Mesenchymal stem cell (in vitro differentiated cells and primary cell): ENCODE data around the gene SUDS3.

Experiments used
- DNase-seq: peaks from one replicate; pipeline ENCODE4 v3.0.0-alpha.2; 2013
- H2AFZ ChIP-seq: one replicate; pipeline ENCODE4 v1.6.1; 2013; ENCODE audit warnings: low read depth, mild to moderate bottlenecking, control low read depth, inconsistent platforms, low read length, moderate library complexity
- H2AK5ac ChIP-seq: 2 replicates; pipeline ENCODE4 v1.6.1; 2013; ENCODE audit warnings: low read length, moderate library complexity, mild to moderate bottlenecking, inconsistent platforms; ENCODE audit not compliant: severe bottlenecking
- H2BK120ac ChIP-seq: one replicate; pipeline ENCODE4 v1.6.1; 2013; ENCODE audit warnings: low read depth, mild to moderate bottlenecking, inconsistent platforms, low read length, moderate library complexity
- H2BK12ac ChIP-seq, 2 experiments: one replicate each; pipeline ENCODE4 v1.6.1; 2013; ENCODE audit warnings: inconsistent platforms in 2 of 2, low read length in 2 of 2, mild to moderate bottlenecking in 2 of 2, moderate library complexity in 2 of 2, control low read depth in 1 of 2
- H2BK15ac ChIP-seq: one replicate; pipeline ENCODE4 v1.6.1; 2013; ENCODE audit warnings: mild to moderate bottlenecking, low read depth, inconsistent platforms; ENCODE audit not compliant: poor library complexity, severe bottlenecking
- H2BK5ac ChIP-seq: 2 replicates; pipeline ENCODE4 v1.6.1; 2013; ENCODE audit warnings: low read depth, mild to moderate bottlenecking, low read length, control low read depth, inconsistent platforms; ENCODE audit not compliant: poor library complexity, severe bottlenecking
- H3K14ac ChIP-seq, 2 experiments: one replicate each; pipeline ENCODE4 v1.6.1; 2013; ENCODE audit warnings: inconsistent platforms in 2 of 2, low read length in 2 of 2, control low read depth in 1 of 2, mild to moderate bottlenecking in 1 of 2, moderate library complexity in 1 of 2
- H3K18ac ChIP-seq, 2 experiments: one replicate each; pipeline ENCODE4 v1.6.1; 2013; ENCODE audit warnings: inconsistent platforms in 2 of 2, low read length in 2 of 2, control low read depth in 1 of 2, low read depth in 1 of 2, mild to moderate bottlenecking in 1 of 2
- H3K23ac ChIP-seq, 2 experiments: one replicate each; pipeline ENCODE4 v1.6.1; 2013; ENCODE audit warnings: inconsistent platforms in 2 of 2, low read length in 2 of 2, mild to moderate bottlenecking in 2 of 2, moderate library complexity in 2 of 2, control low read depth in 1 of 2
- H3K27ac ChIP-seq: 2 replicates; pipeline ENCODE4 v1.5.1; 2013; ENCODE audit warnings: mild to moderate bottlenecking, moderate library complexity, low read length, control low read depth, inconsistent platforms; ENCODE audit not compliant: poor library complexity, severe bottlenecking
- H3K27me3 ChIP-seq, 2 experiments: 2 replicates each; pipeline versions ENCODE4 v1.6.1 to v1.7.0; 2013; ENCODE audit warnings: low read length in 2 of 2, mild to moderate bottlenecking in 2 of 2, moderate library complexity in 2 of 2, control low read depth in 1 of 2, inconsistent platforms in 1 of 2; ENCODE audit not compliant: control insufficient read depth in 1 of 2, insufficient read depth in 1 of 2
- H3K36me3 ChIP-seq, 2 experiments: 2 replicates each; pipeline versions ENCODE4 v1.6.1 to v1.7.0; 2013; ENCODE audit warnings: low read length in 2 of 2, control low read depth in 1 of 2, inconsistent platforms in 1 of 2, low read depth in 1 of 2, mild to moderate bottlenecking in 1 of 2; ENCODE audit not compliant: insufficient read depth in 2 of 2, control insufficient read depth in 1 of 2
- H3K4ac ChIP-seq, 2 experiments: one replicate each; pipeline ENCODE4 v1.6.1; 2013; ENCODE audit warnings: inconsistent platforms in 2 of 2, low read length in 2 of 2, mild to moderate bottlenecking in 2 of 2, moderate library complexity in 2 of 2, control low read depth in 1 of 2, low read depth in 1 of 2
- H3K4me1 ChIP-seq: 2 replicates; pipeline ENCODE4 v1.6.1; 2013; ENCODE audit warnings: low read depth, low read length, control low read depth; ENCODE audit not compliant: control insufficient read depth, insufficient read depth
- H3K4me2 ChIP-seq: 2 replicates; pipeline ENCODE4 v1.6.1; 2013; ENCODE audit warnings: low read length, mild to moderate bottlenecking, inconsistent platforms; ENCODE audit not compliant: poor library complexity, severe bottlenecking
- H3K4me3 ChIP-seq, 2 experiments: 2 replicates each; pipeline versions ENCODE4 v1.5.1 to v1.7.0; 2013; ENCODE audit warnings: low read length in 2 of 2, mild to moderate bottlenecking in 2 of 2, control low read depth in 1 of 2, low read depth in 1 of 2; ENCODE audit not compliant: insufficient read depth in 1 of 2
- H3K79me1 ChIP-seq: replicated peaks from 2 replicates; pipeline ENCODE4 v1.6.1; 2013; ENCODE audit warnings: mild to moderate bottlenecking, control low read depth, low read length, inconsistent platforms; ENCODE audit not compliant: poor library complexity, severe bottlenecking
- H3K9ac ChIP-seq: 2 replicates; pipeline ENCODE4 v1.7.0; 2013; ENCODE audit warnings: mild to moderate bottlenecking, low read length, moderate library complexity
- H3K9me3 ChIP-seq: 2 replicates; pipeline ENCODE4 v1.7.0; 2013; ENCODE audit warnings: mild to moderate bottlenecking, low read length; ENCODE audit not compliant: control insufficient read depth
- H4K8ac ChIP-seq: one replicate; pipeline ENCODE4 v1.6.1; 2013; ENCODE audit warnings: inconsistent platforms, mild to moderate bottlenecking, low read length, moderate library complexity
- H4K91ac ChIP-seq: one replicate; pipeline ENCODE4 v1.6.1; 2013; ENCODE audit warnings: mild to moderate bottlenecking, low read length, inconsistent platforms
- whole genome bisulfite sequencing: methylation state at CpG from one replicate; pipeline ENCODE4 v1.1.7; 2013; ENCODE audit warnings: mixed read lengths; 5-methylcytosine and 5-hydroxymethylcytosine counted together

SUDS3 gene

GRCh38 chr12:118368821-118369220, 7.5 kb upstream of the SUDS3 start:
- Histone ChIP-seq H3K9me3 (no peaks in the 10 kb centered on the region), H2AK5ac (no peak overlapping the region), H3K27ac (no peak overlapping the region), H3K36me3 (no peaks in the 10 kb centered on the region), H3K4ac (no peak overlapping the region), H2BK120ac (no peak overlapping the region), H3K27me3 (no peaks in the 10 kb centered on the region), H2BK5ac (no peak overlapping the region), H2BK12ac (no peak overlapping the region), H3K79me1 (peaks cover 29% of the 10 kb centered on the region), H3K4me1 (no peaks in the 10 kb centered on the region), H3K9ac (no peak overlapping the region), H2AFZ (no peak overlapping the region), H2BK15ac (no peak overlapping the region), H3K4me3 (no peak overlapping the region), H4K91ac (no peak overlapping the region), H3K14ac (no peak overlapping the region), H4K8ac (no peak overlapping the region), H3K18ac (no peak overlapping the region), H3K23ac (no peak overlapping the region), H3K4me2 (no peak overlapping the region)
- no CpG with 5 or more reads among the region's 4 CpGs for WGBS
- no peak for DNase-seq

DNA sequence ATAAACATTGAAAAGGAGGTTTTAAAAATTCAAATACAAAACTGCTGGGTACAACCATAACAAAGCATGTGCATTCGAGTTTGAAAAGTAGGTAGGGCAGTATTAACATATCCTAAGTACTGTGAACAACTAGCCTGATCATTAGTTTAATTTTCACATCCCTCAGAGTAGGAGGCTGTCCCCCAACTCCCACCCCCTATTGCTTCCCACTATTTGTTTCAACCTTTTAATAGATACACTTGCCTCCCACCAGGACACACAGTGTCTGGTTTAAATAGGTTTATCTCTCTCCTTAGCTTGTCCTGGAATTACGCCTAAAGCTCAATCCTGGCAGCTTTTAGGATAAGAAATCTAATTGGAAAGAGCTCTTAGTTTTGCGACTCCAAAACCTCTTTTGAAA, 5.8 kb upstream of the SUDS3 start:
- H3K36me3 ChIP-seq = no peaks in the 10 kb centered on the region
- H2BK120ac ChIP-seq = no peak overlapping the region
- H3K9me3 ChIP-seq = no peaks in the 10 kb centered on the region
- no peak overlapping the region for H3K27ac ChIP-seq
- no peak overlapping the region for H4K91ac ChIP-seq
- H3K18ac ChIP-seq = no peak overlapping the region
- H2AK5ac ChIP-seq = no peak overlapping the region
- 93% methylated on average over 2 of the region's 3 CpGs for WGBS
- peaks cover 28% of the 10 kb centered on the region for H3K79me1 ChIP-seq
- no peak overlapping the region for H2BK15ac ChIP-seq
- no peak overlapping the region for H2BK5ac ChIP-seq
- no peaks in the 10 kb centered on the region for H3K27me3 ChIP-seq
- H3K14ac ChIP-seq = no peak overlapping the region
- peaks cover 2% of the 10 kb centered on the region for H3K4me1 ChIP-seq
- H3K23ac ChIP-seq = no peak overlapping the region
- peak overlapping the region; percentile 93 for H3K9ac ChIP-seq
- no peak for DNase-seq
- H2AFZ ChIP-seq = no peak overlapping the region
- H3K4ac ChIP-seq = no peak overlapping the region
- no peak overlapping the region for H3K4me2 ChIP-seq
- H3K4me3 ChIP-seq = peak overlapping the region in 1 of 2 experiments; percentile 93
- no peak overlapping the region for H2BK12ac ChIP-seq
- H4K8ac ChIP-seq = no peak overlapping the region

- Histone ChIP-seq H3K27ac (no peak overlapping the region), H2BK12ac (no peak overlapping the region), H3K79me1 (peaks cover 26% of the 10 kb centered on the region), H3K4me1 (peaks cover 2% of the 10 kb centered on the region), H3K9me3 (no peaks in the 10 kb centered on the region), H4K91ac (no peak overlapping the region), H3K36me3 (no peaks in the 10 kb centered on the region), H3K23ac (no peak overlapping the region), H2AK5ac (no peak overlapping the region), H3K4ac (peak overlapping the region; percentile 32 to 81), H3K27me3 (no peaks in the 10 kb centered on the region), H2BK15ac (peak overlapping the region; percentile 44), H2BK5ac (no peak overlapping the region), H2AFZ (no peak overlapping the region), H3K4me3 (peak overlapping the region; percentile 76 to 93), H3K18ac (peak overlapping the region; percentile 46 to 62), H3K4me2 (peak overlapping the region; percentile 100), H3K14ac (no peak overlapping the region), H2BK120ac (peak overlapping the region; percentile 73), H3K9ac (peak overlapping the region; percentile 93), H4K8ac (peak overlapping the region; percentile 4)
- under 1% methylated on average over 59 of the region's 60 CpGs for WGBS
- DNase-seq = peak; percentile 34
These were observed 4.8 kb upstream of the SUDS3 start for GRCh38 chr12:118371321-118372282.
